GM18951 (cell line): ENCODE results near the gene PIR.

ENCODE experiments used
- POLR2A ChIP-seq: IDR thresholded peaks from 4 replicates; pipeline ENCODE4 v1.6.1; 2011; ENCODE audit warnings: mild to moderate bottlenecking; ENCODE audit not compliant: insufficient read length, insufficient read depth; ENCODE audit errors: extremely low read depth
- in situ Hi-C: fragments of 300-500 bp; cut with MboI; formaldehyde crosslinking; loops from one replicate; pipeline ENCODE4 v1.12.0; 2022; ENCODE audit warnings: low sequenced_read_pairs, mixed read lengths, inconsistent platforms; ENCODE audit not compliant: unreplicated experiment

Gene PIR

GRCh38 chrX:15391850-15392249, 101.3 kb downstream of the PIR start:
- TF ChIP-seq POLR2A: no peak
- in situ Hi-C loops: no loop called here

GRCh38 chrX:15384304-15384703, 108.8 kb downstream of the PIR start, which contains the start of gene VEGFD:
Gene VEGFD (minus strand): TSS chrX:15384413. CDS start chrX:15383946, 467 bp downstream.
- TF ChIP-seq POLR2A: no peak
- in situ Hi-C loops: no loop called here

DNA sequence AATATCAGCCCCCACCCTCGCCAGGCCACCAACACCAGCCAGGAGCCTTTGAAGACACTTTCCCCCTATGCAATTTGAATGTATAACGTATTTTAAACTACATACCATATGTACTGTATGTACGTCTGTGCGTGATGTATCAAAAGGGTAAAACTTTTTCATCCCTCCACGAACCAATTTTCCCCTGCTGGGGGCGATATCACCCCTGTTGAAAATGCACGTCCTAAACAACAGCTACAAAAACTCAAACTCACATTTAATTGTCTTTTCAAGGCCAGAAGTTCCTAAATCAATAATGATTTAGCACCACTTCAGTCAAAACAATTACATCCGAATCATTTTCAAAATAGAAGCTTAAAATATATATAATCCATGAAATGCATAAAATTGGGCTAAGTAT, 110.3 kb downstream of the PIR start:
- in situ Hi-C loops: no loop called here
- no peak for TF ChIP-seq POLR2A

GRCh38 chrX:15376956-15377355, 116.2 kb downstream of the PIR start:
- TF ChIP-seq POLR2A: no peak
- in situ Hi-C loops: no loop called here

DNA sequence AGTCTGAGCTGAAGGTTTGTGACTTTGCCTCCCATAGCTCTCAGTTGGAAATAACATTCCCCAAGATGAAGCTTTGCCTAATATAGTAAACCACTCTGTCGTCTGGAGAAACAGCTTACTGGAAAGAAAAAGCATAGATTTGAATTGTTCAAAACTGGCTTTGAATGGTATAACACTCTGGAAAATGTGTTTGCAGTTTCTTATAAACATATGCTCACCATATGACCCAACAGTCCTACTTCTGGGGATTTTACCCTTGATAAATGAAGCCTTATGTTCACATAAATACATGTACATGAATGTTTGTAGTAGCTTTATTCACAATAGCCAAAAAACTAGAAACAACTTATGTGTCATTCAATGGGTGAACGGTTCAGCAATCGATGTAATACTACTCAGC, 119.2 kb downstream of the PIR start:
- TF ChIP-seq POLR2A: no peak
- in situ Hi-C loops: no loop called here

DNA sequence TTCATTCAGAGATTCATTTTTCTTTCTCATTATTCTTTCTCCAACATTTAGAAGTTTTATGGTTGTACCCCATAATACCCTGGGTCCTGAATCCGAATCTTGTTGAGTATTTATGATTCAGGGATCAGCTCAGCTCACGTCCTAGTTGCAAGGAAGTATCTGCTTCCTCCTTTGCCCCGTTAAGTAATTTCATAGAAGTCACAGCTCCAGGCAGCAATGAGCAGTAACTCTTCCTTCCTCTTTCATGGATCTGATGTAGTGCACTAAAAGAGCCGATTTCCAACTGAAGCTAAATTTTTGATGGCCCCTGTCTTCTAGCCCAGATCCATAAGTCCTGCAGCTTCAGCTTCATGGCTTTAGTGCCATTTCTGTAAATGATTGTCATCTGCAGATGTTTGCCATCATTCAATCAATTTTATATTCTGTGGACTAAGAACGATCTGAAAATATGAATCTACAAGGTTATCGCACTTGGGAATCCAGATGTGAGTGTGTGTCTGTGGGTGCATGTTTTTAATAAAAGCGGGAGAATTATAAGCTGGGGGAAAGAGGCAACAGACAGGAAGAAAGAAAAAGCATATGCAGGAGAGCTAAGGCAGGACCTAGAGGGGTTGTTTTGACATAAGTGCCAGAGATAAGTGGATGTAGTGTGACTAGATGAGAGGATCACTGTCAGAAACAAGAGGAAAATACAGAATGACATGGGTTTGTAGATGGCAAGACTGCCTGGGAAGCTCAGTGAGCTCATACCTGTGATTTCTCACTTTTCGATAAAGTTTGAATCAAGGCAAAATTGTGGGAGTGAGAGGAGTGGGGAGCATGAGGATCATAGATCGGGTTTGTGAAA, 126.4 kb downstream of the PIR start:
- TF ChIP-seq POLR2A: no peak
- in situ Hi-C loops: no loop called here

DNA sequence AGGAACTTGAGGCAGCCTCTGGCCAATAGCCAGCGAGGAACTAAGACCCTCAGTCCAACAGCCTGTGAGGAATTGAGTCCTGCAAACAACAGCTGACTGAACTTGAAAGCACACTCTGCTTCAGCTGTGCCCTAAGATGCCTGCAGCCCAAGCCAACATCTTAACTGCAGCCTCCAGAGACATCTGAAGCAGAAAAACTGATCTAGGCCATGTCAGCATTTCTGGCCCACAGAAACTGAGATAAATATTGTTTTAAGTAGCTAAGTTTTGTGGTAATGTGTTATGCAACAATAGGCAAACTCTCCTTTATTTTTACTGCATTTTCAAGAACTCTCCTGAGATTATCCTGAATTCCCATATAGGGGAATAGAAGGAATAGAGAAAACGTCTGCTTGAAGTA, 133.4 kb downstream of the PIR start:
- in situ Hi-C loops: no loop called here
- no peak for TF ChIP-seq POLR2A

- in situ Hi-C loops: no loop called here
- no peak for TF ChIP-seq POLR2A
Observed at GRCh38 chrX:15358533-15358932, 134.6 kb downstream of the PIR start.

DNA sequence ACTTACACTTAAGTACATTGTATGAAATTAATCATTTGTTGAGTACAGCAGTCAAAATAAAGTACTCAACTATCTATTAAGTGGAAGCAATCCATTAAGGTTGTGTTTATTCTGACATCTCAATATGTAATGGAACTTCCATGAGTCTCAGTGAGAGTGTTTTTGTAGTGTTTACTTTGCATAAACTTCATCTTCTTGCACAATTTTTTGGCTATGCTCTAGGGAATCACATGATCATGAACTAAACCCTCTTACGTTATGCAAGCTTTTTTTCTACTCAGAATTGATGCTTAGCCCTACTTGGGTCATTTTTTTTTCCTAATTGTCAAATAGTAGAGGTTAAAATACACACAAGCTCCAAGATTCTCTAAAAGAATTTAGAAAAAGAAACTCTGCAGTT, 136.7 kb downstream of the PIR start:
- no peak for TF ChIP-seq POLR2A
- in situ Hi-C loops: no loop called here

DNA sequence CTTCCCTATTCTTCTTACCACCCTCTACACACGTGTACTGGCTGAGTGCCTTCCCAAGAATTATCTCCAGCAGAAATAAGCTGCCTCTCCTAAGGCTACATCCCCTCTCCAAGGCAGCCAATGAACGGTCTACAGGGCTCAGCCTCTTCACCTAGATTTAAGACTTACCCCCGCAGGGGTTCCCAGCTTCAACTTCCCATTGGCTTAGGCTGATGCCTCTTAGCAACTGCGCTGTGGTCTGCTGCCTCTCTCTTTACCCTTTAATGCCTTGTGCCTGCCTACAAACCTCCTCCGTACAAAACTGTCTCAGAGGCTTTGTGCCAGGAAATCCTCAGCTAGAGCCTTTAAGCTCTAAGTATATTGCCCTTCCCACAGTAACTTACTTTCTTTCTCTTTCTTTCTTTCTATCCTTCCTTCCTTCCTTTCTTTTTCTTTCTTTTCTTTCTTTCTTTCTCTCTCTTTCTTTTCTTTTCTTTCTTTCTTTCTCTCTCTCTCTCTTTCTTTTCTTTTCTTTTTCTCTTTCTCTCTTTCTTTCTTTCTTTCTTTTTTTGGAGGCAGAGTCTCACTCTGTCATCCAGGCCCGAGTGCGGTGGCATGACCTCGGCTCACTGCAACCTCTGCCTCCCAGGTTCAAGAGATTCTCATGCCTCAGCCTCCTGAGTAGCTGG, 142.7 kb downstream of the PIR start:
- in situ Hi-C loops: no loop called here
- no peak for TF ChIP-seq POLR2A

GRCh38 chrX:15349046-15349445, 144.1 kb downstream of the PIR start:
- in situ Hi-C loops: loop anchor here (10.0 kb wide), 1 partner anchor 116 kb away; no protein-coding TSS in a partner anchor
- TF ChIP-seq POLR2A: no peak

DNA sequence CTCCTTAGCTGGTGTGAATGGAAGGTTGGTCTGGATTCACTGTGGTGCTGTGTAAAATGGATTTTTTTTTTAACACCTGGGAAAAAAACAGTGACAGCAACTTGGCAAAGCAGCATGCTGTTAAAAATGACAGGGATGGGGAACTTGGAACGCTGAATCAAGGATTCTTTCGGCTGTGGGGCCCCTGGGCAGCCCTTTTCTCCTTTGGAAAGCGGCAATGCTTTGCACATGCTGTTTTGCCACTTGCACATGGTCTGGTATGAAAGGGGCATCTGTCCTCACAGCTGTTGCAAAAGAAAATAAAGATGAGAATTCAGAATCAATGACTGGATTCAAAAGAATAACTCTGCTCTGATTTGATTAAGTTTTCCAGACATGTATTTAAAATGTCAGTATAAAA, 147.2 kb downstream of the PIR start:
- no peak for TF ChIP-seq POLR2A

DNA sequence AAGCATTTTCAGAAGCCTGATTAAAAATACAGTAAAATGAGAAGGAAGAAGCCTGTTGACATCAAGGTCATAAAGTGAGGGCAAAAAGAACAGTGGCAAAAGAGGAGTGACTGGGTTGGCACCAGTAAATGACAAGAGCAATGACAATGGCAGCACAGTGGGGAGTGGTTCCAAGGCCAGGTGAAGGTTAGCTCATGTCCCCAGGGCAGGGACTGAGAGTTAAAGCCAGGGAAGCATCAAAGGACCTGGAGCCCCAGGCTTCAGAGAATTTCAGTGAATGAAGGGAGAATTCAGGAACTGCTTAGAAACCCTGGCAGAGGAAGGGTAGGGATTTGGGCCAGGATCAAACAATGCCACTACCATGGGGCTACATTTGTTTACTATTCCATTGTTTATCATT, 149.0 kb downstream of the PIR start:
- TF ChIP-seq POLR2A: no peak
- in situ Hi-C loops: loop anchor here (10.0 kb wide), 1 partner anchor 121 kb away; no protein-coding TSS in a partner anchor

More for the DNA sequence above, 147.2 kb downstream of the PIR start:
- in situ Hi-C loops: loop anchor here (10.0 kb wide), 1 partner anchor 119 kb away; no protein-coding TSS in a partner anchor

- in situ Hi-C loops: loop anchor here (10.0 kb wide), 1 partner anchor 122 kb away; no protein-coding TSS in a partner anchor
- TF ChIP-seq POLR2A: no peak
Observed at GRCh38 chrX:15343075-15343476, 150.1 kb downstream of the PIR start.
